Upper lobe of right lung (tissue), 1 donor: ENCODE results near the gene NR1H4. TPM values are rescaled to one million over a fixed set of nuclear protein-coding genes. Genes with fewer than 3 reads are reported as not detected.

Source experiments
- ATAC-seq: fragments of 200-7000 bp; cut with Tn5 transposase; one replicate; pipeline ENCODE4 v1.9.1; 2020; ENCODE audit warnings: mild to moderate bottlenecking, moderate library complexity
- DNase-seq: peaks from one replicate; pipeline ENCODE4 v3.0.0-alpha.2; 2020
- H3K27ac ChIP-seq: fragments of 200-600 bp; one replicate; pipeline ENCODE4 v1.8.0; 2022
- H3K27me3 ChIP-seq: fragments of 200-600 bp; one replicate; pipeline ENCODE4 v1.8.0; 2022; ENCODE audit warnings: mild to moderate bottlenecking
- H3K36me3 ChIP-seq: fragments of 200-600 bp; one replicate; pipeline ENCODE4 v1.8.0; 2022
- H3K4me1 ChIP-seq: fragments of 200-600 bp; one replicate; pipeline ENCODE4 v1.8.0; 2022
- H3K4me3 ChIP-seq: fragments of 200-600 bp; one replicate; pipeline ENCODE4 v1.8.0; 2022; ENCODE audit warnings: mild to moderate bottlenecking
- H3K9me3 ChIP-seq: fragments of 200-600 bp; one replicate; pipeline ENCODE4 v1.8.0; 2022
- CTCF ChIP-seq: fragments of 200-600 bp; IDR thresholded peaks from one replicate; pipeline ENCODE4 v1.8.0; 2022; ENCODE audit warnings: antibody characterized with exemption
- intact Hi-C: fragments of 100-400 bp; cut with DNase I; formaldehyde crosslinking; loops from one replicate; pipeline ENCODE4 v1.11.0; 2022
- total RNA-seq: library from RNA; stranded (reverse); fragmentation: NEBNext Ultra II Directional; extraction: Animal tissue kit (Norgen Biotek cat#: 25700); gene quantifications from one replicate; pipeline ENCODE4 v1.2.1, GENCODE V29; 2021
- donor health status: DM: no; HTN: yes; CAD: no; lungs with severe emphysema.

Gene NR1H4
- total RNA-seq, 1 donor from 2014 or later: not detected

GRCh38 chr12:100512692-100513091 lies 39.0 kb downstream of the NR1H4 start:
- DNase-seq (no peak), ATAC-seq (no peak)
- intact Hi-C loops: no loop called here
- no peaks in the 10 kb centered on the region for H3K9me3 ChIP-seq
- no peak overlapping the region for H3K4me3 ChIP-seq
- H3K27ac ChIP-seq: no peak overlapping the region
- no peaks in the 10 kb centered on the region for H3K4me1 ChIP-seq
- no peaks in the 10 kb centered on the region for H3K27me3 ChIP-seq
- H3K36me3 ChIP-seq: no peaks in the 10 kb centered on the region
- TF ChIP-seq CTCF: no peak

GRCh38 chr12:100515968-100516367 lies 42.3 kb downstream of the NR1H4 start:
- H3K4me1 ChIP-seq: no peaks in the 10 kb centered on the region
- H3K9me3 ChIP-seq: no peaks in the 10 kb centered on the region
- intact Hi-C loops: no loop called here
- no peak overlapping the region for H3K27ac ChIP-seq
- no peak overlapping the region for H3K4me3 ChIP-seq
- no peak for TF ChIP-seq CTCF
- ATAC-seq: no peak
- no peaks in the 10 kb centered on the region for H3K36me3 ChIP-seq
- DNase-seq: no peak
- H3K27me3 ChIP-seq: no peaks in the 10 kb centered on the region

GRCh38 chr12:100518376-100518775 lies 44.7 kb downstream of the NR1H4 start:
- intact Hi-C loops: no loop called here
- no peak for DNase-seq

GRCh38 chr12:100520048-100520769 lies 46.5 kb downstream of the NR1H4 start:
- H3K27ac ChIP-seq: no peak overlapping the region
- DNase-seq (no peak), ATAC-seq (no peak)
- H3K27me3 ChIP-seq: no peaks in the 10 kb centered on the region
- H3K36me3 ChIP-seq: no peaks in the 10 kb centered on the region
- no peak overlapping the region for H3K4me3 ChIP-seq
- intact Hi-C loops: no loop called here
- no peak for TF ChIP-seq CTCF
- H3K9me3 ChIP-seq: no peaks in the 10 kb centered on the region
- H3K4me1 ChIP-seq: no peaks in the 10 kb centered on the region

More at GRCh38 chr12:100518376-100518775, 44.7 kb downstream of the NR1H4 start:
- Histone ChIP-seq H3K27ac (no peak overlapping the region), H3K27me3 (no peaks in the 10 kb centered on the region), H3K4me3 (no peak overlapping the region), H3K4me1 (no peaks in the 10 kb centered on the region), H3K36me3 (no peaks in the 10 kb centered on the region), H3K9me3 (no peaks in the 10 kb centered on the region)
- ATAC-seq: no peak
- TF ChIP-seq CTCF: no peak

- ATAC-seq: no peak
- H3K4me3 ChIP-seq: no peak overlapping the region
- no peak for DNase-seq
- H3K27ac ChIP-seq: no peak overlapping the region
- H3K4me1 ChIP-seq: no peaks in the 10 kb centered on the region
- H3K36me3 ChIP-seq: no peaks in the 10 kb centered on the region
- no peak for TF ChIP-seq CTCF
- intact Hi-C loops: no loop called here
- no peaks in the 10 kb centered on the region for H3K9me3 ChIP-seq
- H3K27me3 ChIP-seq: no peaks in the 10 kb centered on the region
Observed at GRCh38 chr12:100521958-100522357, 48.3 kb downstream of the NR1H4 start.

GRCh38 chr12:100528034-100528433 lies 54.4 kb downstream of the NR1H4 start:
- H3K36me3 ChIP-seq: no peaks in the 10 kb centered on the region
- DNase-seq: no peak
- no peaks in the 10 kb centered on the region for H3K9me3 ChIP-seq
- no peak for TF ChIP-seq CTCF
- no peaks in the 10 kb centered on the region for H3K27me3 ChIP-seq
- intact Hi-C loops: no loop called here
- H3K4me1 ChIP-seq: no peaks in the 10 kb centered on the region
- ATAC-seq: no peak
- no peak overlapping the region for H3K27ac ChIP-seq
- H3K4me3 ChIP-seq: no peak overlapping the region
